ENCODE data around the gene LNX1. TPM values are rescaled to one million over a fixed set of nuclear protein-coding genes. Genes with fewer than 3 reads are reported as not detected.

Gene LNX1
- total RNA-seq, 1 experiment from 2014 or later: 1.7 TPM

DNA sequence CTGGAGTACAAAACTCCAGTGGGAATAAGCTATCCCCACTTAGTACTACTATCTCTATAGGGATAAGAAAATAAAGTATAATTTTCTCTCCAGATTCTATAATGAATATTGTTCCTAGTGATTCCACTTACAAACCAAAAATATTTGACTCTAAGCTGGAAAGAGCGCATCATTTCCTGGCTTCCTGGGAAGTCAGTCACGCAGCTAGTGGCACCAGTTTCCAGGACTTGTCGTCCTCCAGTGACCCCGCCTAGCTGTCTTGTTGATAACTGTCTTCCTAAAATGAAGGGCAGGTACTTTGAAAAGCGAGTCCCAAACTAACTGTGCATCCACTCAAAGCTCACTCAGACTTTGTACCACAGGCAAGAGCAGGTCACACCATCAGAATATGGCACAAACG lies 39.3 kb downstream of the LNX1 start:
- Histone ChIP-seq H3K4ac (ENCODE audit: low read depth, low read length) (no peak overlapping the region), H2BK12ac (ENCODE audit: insufficient read length, low read depth, low read length) (no peak overlapping the region), H3K27me3 (ENCODE audit: insufficient read depth, low read length) (no peaks in the 10 kb centered on the region), H3K14ac (ENCODE audit: insufficient read depth, low read length) (no peak overlapping the region), H2BK5ac (ENCODE audit: insufficient read length, low read length) (no peak overlapping the region), H3K23ac (ENCODE audit: insufficient read length, low read depth, low read length) (no peak overlapping the region), H4K91ac (ENCODE audit: insufficient read length, low read depth, low read length) (no peak overlapping the region), H4K8ac (replicated peaks; ENCODE audit: insufficient read length, low read depth, low read length) (no peak overlapping the region), H3K23me2 (ENCODE audit: insufficient read length, low read depth, low read length, poor library complexity, severe bottlenecking) (no peaks in the 10 kb centered on the region), H2BK120ac (ENCODE audit: low read depth, low read length, poor library complexity, severe bottlenecking) (no peak overlapping the region), H2AFZ (ENCODE audit: low read length) (no peak overlapping the region), H3K79me2 (ENCODE audit: insufficient read depth, low read length) (no peaks in the 10 kb centered on the region), H3K56ac (ENCODE audit: insufficient read length, low read depth, low read length) (no peak overlapping the region), H2BK20ac (ENCODE audit: low read depth, low read length, poor library complexity, severe bottlenecking) (no peak overlapping the region), H3K4me1 (ENCODE audit: insufficient read depth, low read length) (no peaks in the 10 kb centered on the region), H3K9ac (ENCODE audit: extremely low read depth, insufficient read length, low read length) (no peak overlapping the region), H3K79me1 (ENCODE audit: insufficient read depth, low read depth, low read length, poor library complexity, severe bottlenecking) (no peaks in the 10 kb centered on the region), H2BK15ac (ENCODE audit: low read depth, low read length) (no peak overlapping the region), H3T11ph (ENCODE audit: low read length) (no peak overlapping the region), H3K4me2 (ENCODE audit: insufficient read depth, insufficient read length, low read length) (no peak overlapping the region), H3K27ac (ENCODE audit: insufficient read length, low read depth, low read length) (no peak overlapping the region), H4K20me1 (ENCODE audit: control insufficient read depth, insufficient read depth, insufficient read length) (no peaks in the 10 kb centered on the region), H2AK5ac (ENCODE audit: insufficient read length, low read length) (no peak overlapping the region), H4K5ac (ENCODE audit: insufficient read length, low read depth, low read length) (no peak overlapping the region), H3K9me3 (ENCODE audit: control insufficient read depth, low read depth, low read length) (no peaks in the 10 kb centered on the region), H3K18ac (ENCODE audit: insufficient read length, low read depth, low read length) (no peak overlapping the region)
- Mint-ChIP-seq H3K9me3 (no peaks in the 10 kb centered on the region; a peak in 1 of 5 replicates), H3K4me1 (peaks cover 9 to 10% of the 10 kb centered on the region in 2 experiments), H3K27ac (no peak overlapping the region; a peak in 1 of 7 replicates), H3K27me3 (ENCODE audit: low read depth) (peaks cover 2% of the 10 kb centered on the region; the same call in 1 of the 2 replicates), H3K36me3 (ENCODE audit: insufficient read depth in 1 of 3, low read depth in 3 of 3) (no peaks in the 10 kb centered on the region; a peak in 1 of 7 replicates), H3K4me3 (no peak overlapping the region)
- TF ChIP-seq, protein P1, sequence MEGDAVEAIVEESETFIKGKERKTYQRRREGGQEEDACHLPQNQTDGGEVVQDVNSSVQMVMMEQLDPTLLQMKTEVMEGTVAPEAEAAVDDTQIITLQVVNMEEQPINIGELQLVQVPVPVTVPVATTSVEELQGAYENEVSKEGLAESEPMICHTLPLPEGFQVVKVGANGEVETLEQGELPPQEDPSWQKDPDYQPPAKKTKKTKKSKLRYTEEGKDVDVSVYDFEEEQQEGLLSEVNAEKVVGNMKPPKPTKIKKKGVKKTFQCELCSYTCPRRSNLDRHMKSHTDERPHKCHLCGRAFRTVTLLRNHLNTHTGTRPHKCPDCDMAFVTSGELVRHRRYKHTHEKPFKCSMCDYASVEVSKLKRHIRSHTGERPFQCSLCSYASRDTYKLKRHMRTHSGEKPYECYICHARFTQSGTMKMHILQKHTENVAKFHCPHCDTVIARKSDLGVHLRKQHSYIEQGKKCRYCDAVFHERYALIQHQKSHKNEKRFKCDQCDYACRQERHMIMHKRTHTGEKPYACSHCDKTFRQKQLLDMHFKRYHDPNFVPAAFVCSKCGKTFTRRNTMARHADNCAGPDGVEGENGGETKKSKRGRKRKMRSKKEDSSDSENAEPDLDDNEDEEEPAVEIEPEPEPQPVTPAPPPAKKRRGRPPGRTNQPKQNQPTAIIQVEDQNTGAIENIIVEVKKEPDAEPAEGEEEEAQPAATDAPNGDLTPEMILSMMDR (conservative IDR thresholded peaks at IDR 0.05): no peak
- no CpG with 5 or more reads among the region's 6 CpGs for WGBS (ENCODE audit: extremely low coverage, insufficient read length, low lambda C conversion rate)
- DNase-seq: no peak
